ENCODE data around the gene MTX2. TPM values are rescaled to one million over a fixed set of nuclear protein-coding genes. Genes with fewer than 3 reads are reported as not detected.
A peak's percentile ranks its signal among the peaks of the same experiment; 100 is the strongest.

MTX2 gene
- total RNA-seq, result 10 to 100 TPM; 18.0 to 18.5 TPM
- polyA plus RNA-seq, result 10 to 100 TPM; 26.5 to 31.3 TPM
- long read RNA-seq, donor 1, transcript MTX2-201 (10 exons, 1,364 nt), result major isoform, 46 of 64 reads
- long read RNA-seq, donor 1, transcript MTX2-202 (11 exons, 1,592 nt), result minor isoform, 9 of 64 reads
- long read RNA-seq, donor 1, partial matches to known transcripts, result 0 of 64 reads
- long read RNA-seq, donor 1, other reads (novel, unspliced or antisense), result 9 of 64 reads
- long read RNA-seq, donor 2, transcript MTX2-201 (10 exons, 1,364 nt), result major isoform, 12 of 23 reads
- long read RNA-seq, donor 2, partial matches to known transcripts, result 1 of 23 reads
- long read RNA-seq, donor 2, other reads (novel, unspliced or antisense), result 8 of 23 reads

DNA sequence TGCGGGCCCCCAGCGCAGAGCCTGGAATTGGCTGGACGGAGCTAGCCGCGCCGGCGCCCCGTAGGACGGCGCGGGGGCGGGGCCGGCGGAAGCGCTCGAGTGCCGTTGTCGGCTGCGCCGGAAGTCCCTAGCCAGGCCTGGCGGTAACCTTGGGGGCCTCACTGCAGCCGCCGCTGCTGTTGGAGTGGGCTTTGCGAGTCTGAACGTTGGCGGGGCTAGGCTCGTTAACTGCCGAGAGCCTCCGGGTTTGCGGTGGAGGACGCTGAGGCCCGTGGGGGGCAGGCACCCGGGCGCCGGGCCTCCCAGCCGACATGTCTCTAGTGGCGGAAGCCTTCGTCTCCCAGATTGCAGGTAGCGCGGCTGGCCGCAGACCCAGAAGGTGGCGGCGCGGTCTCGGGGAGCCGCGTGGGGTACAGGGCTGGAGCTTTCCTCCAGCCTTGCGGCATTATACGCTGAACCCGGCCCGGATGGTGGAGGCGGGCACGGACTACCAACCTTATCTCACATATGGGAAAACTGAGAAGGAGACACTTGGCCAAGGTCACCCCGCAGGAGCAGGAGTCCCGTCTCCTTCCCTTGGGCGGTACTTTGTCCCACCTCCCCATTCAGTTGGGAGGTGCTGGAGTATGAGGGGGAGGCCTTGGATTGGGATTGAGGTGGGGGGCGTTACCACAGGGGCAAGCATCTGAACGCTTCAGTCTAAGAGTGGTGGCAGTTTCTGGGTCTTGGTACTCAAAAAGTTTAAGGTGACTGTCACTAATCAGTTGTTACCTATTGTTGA lies at the start of gene MTX2:
Gene MTX2, plus strand, starts transcription at position 124 of the 781 bp plus-strand sequence. Its CDS starts 188 bp downstream, at position 312.
- H3K36me3 ChIP-seq (ENCODE audit: control insufficient read depth in 1 of 2, insufficient read depth in 2 of 2, low read length in 1 of 2), result no peaks in the 10 kb centered on the region
- intact Hi-C loops (cut with DNase I), result loop anchor here (5.0 to 10.0 kb wide), 5 partner anchors 125 to 285 kb away; no protein-coding TSS in a partner anchor
- peak within 1 kb of the TSS in 1 of 2 donors; percentile 4 for H3K27ac ChIP-seq (ENCODE audit: low read depth in 1 of 2, low read length in 2 of 2)
- H3K4me1 ChIP-seq (ENCODE audit: control insufficient read depth in 1 of 2, insufficient read depth in 2 of 2, low read length in 2 of 2), result peaks cover 0 to 2% of the 10 kb centered on the region in 2 donors
- ATAC-seq (ENCODE audit: low FRiP score) (peak; percentile 97), DNase-seq (peak; percentile 77 to 90)
- peaks cover 0 to 2% of the 10 kb centered on the region in 2 donors for H3K27me3 ChIP-seq (ENCODE audit: control insufficient read depth in 1 of 2, insufficient read depth in 2 of 2, low read length in 1 of 2)
- H3K9me3 ChIP-seq (ENCODE audit: control insufficient read depth, low read length), result no peaks in the 10 kb centered on the region
- peak within 1 kb of the TSS; percentile 44 to 88 for H3K4me3 ChIP-seq (ENCODE audit: low read length in 2 of 2)
- 0 to 1% methylated on average over 58 of the region's 58 CpGs for WGBS, 2 donors

DNA sequence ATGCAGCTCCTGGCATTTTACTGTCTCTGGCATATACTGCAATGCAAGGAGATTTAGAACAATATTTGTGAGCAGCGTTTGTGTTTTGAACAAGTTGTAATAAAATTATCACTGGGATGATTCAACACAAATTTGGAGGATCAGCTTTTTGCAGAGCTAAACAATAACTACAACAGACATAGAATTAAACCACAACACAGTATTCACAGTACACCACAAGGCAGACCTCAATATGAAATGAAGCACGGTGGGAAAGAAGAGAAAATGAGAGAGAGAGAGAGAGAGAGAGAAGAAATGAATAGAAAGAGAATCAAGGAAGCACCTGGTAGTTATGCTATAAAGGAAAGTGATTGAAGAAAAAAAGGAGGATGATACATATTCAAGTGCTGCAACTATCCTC lies 41.4 kb upstream of the MTX2 start:
- no peaks in the 10 kb centered on the region for H3K36me3 ChIP-seq (ENCODE audit: control insufficient read depth in 1 of 2, insufficient read depth in 2 of 2, low read length in 1 of 2)
- WGBS, 2 donors, result 63 to 81% methylated on average over 2 of the region's 2 CpGs
- no peak for ATAC-seq (ENCODE audit: low FRiP score)
- H3K4me3 ChIP-seq (ENCODE audit: low read length in 2 of 2), result no peak overlapping the region
- H3K27me3 ChIP-seq (ENCODE audit: control insufficient read depth in 1 of 2, insufficient read depth in 2 of 2, low read length in 1 of 2), result no peaks in the 10 kb centered on the region
- intact Hi-C loops (cut with DNase I), result no loop called here
- H3K4me1 ChIP-seq (ENCODE audit: control insufficient read depth in 1 of 2, insufficient read depth in 2 of 2, low read length in 2 of 2), result no peaks in the 10 kb centered on the region
- no peak overlapping the region for H3K27ac ChIP-seq (ENCODE audit: low read depth in 1 of 2, low read length in 2 of 2)
- no peaks in the 10 kb centered on the region for H3K9me3 ChIP-seq (ENCODE audit: control insufficient read depth, low read length)
- DNase-seq, result no peak

DNA sequence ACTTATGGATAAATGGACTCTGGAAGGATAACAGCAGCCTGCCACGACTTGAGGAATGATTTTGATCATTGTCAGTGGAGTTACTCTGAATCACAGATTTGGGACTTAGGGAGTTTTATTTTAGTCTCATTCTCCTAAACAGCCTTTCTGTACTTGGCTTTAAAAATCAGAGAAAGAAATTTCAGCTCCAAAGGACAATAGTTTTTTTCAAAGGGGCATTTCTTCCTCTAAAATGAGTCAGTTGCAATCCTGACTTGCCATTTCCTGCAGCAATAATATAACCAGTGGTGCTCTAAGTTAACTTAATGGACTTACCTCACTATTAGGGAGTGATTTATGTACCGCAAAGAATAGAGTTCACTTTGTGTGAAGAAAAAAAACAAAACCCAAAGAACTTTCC lies 35.1 kb upstream of the MTX2 start:
- no peaks in the 10 kb centered on the region for H3K4me1 ChIP-seq (ENCODE audit: control insufficient read depth in 1 of 2, insufficient read depth in 2 of 2, low read length in 2 of 2)
- no peaks in the 10 kb centered on the region for H3K9me3 ChIP-seq (ENCODE audit: control insufficient read depth, low read length)
- no peak overlapping the region for H3K27ac ChIP-seq (ENCODE audit: low read depth in 1 of 2, low read length in 2 of 2)
- WGBS, 2 donors, result 48 to 49% methylated on average over 2 of the region's 2 CpGs
- ATAC-seq (ENCODE audit: low FRiP score), result no peak
- H3K27me3 ChIP-seq (ENCODE audit: control insufficient read depth in 1 of 2, insufficient read depth in 2 of 2, low read length in 1 of 2), result no peaks in the 10 kb centered on the region
- H3K4me3 ChIP-seq (ENCODE audit: low read length in 2 of 2), result no peak overlapping the region
- no peak for DNase-seq
- H3K36me3 ChIP-seq (ENCODE audit: control insufficient read depth in 1 of 2, insufficient read depth in 2 of 2, low read length in 1 of 2), result no peaks in the 10 kb centered on the region
- intact Hi-C loops (cut with DNase I), result no loop called here

DNA sequence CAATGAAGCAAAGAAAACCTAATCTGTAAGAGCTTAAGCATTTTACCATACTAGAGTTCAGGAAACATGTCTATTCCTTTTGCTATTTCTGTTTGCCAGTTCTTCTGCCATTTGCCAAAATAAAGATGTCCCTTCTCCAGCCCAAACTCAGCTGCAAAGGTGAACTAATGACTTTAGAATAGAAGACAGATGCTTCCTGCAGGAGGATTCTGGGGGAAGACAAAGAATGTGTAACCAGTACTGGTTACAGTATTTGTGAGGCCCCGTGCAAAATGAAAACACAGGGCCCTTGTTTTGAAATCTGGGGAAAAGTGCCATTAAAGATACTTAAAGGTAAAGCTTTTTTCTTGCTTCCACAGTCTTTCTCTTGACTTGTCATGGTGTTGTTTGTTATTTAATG lies 34.3 kb upstream of the MTX2 start:
- WGBS, 2 donors, result 24 to 29% methylated on average over 1 of the region's 1 CpG
- ATAC-seq (ENCODE audit: low FRiP score) (no peak), DNase-seq (no peak)
- Histone ChIP-seq H3K4me3 (ENCODE audit: low read length in 2 of 2) (no peak overlapping the region), H3K4me1 (ENCODE audit: control insufficient read depth in 1 of 2, insufficient read depth in 2 of 2, low read length in 2 of 2) (no peaks in the 10 kb centered on the region), H3K27ac (ENCODE audit: low read depth in 1 of 2, low read length in 2 of 2) (no peak overlapping the region), H3K9me3 (ENCODE audit: control insufficient read depth, low read length) (no peaks in the 10 kb centered on the region), H3K27me3 (ENCODE audit: control insufficient read depth in 1 of 2, insufficient read depth in 2 of 2, low read length in 1 of 2) (no peaks in the 10 kb centered on the region), H3K36me3 (ENCODE audit: control insufficient read depth in 1 of 2, insufficient read depth in 2 of 2, low read length in 1 of 2) (no peaks in the 10 kb centered on the region)
- intact Hi-C loops (cut with DNase I), result no loop called here

DNA sequence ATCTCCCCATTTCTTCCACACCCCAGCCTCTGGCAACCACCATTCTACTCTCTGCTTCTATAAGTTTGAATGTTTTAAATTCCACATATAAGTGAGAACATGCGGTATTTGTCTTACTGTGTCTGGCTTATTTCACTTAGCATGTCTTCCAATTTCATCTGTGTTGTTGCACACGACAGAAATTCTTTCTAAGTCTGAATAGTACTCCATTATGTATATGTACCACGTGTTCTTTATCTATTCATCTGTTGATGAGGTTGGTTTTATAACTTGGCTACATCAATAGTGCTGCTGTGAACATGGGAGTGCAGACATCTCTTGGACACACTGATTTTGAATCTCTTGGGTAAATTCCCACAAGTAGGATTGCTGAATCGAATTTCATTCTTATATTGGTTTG lies 31.8 kb upstream of the MTX2 start:
- intact Hi-C loops (cut with DNase I), result no loop called here
- Histone ChIP-seq H3K4me1 (ENCODE audit: control insufficient read depth in 1 of 2, insufficient read depth in 2 of 2, low read length in 2 of 2) (no peaks in the 10 kb centered on the region), H3K27ac (ENCODE audit: low read depth in 1 of 2, low read length in 2 of 2) (no peak overlapping the region), H3K9me3 (ENCODE audit: control insufficient read depth, low read length) (no peaks in the 10 kb centered on the region), H3K4me3 (ENCODE audit: low read length in 2 of 2) (no peak overlapping the region), H3K27me3 (ENCODE audit: control insufficient read depth in 1 of 2, insufficient read depth in 2 of 2, low read length in 1 of 2) (no peaks in the 10 kb centered on the region), H3K36me3 (ENCODE audit: control insufficient read depth in 1 of 2, insufficient read depth in 2 of 2, low read length in 1 of 2) (no peaks in the 10 kb centered on the region)
- no peak for ATAC-seq (ENCODE audit: low FRiP score)
- no peak for DNase-seq
- 29 to 31% methylated on average over 4 of the region's 4 CpGs for WGBS, 2 donors

DNA sequence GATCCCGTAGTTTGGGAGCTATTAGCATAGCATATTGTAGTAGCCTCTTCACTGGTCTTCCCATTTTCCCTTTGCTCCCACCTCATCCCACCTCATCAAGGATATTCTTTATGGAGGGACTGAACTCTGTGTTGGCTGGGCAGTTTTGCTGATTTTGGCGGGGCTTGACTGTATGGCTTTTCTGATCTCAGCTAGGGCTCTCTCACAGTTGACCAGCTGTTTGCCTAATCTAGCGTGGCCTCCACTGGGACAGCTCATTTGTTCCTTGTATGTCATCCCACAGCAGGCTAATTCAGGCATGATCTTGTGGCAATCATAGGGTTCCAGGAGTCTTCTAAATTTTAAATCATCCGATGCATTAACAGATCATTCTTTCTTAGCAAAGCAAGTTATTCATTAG lies 30.2 kb upstream of the MTX2 start:
- Histone ChIP-seq H3K4me3 (ENCODE audit: low read length in 2 of 2) (no peak overlapping the region), H3K9me3 (ENCODE audit: control insufficient read depth, low read length) (no peaks in the 10 kb centered on the region), H3K36me3 (ENCODE audit: control insufficient read depth in 1 of 2, insufficient read depth in 2 of 2, low read length in 1 of 2) (no peaks in the 10 kb centered on the region), H3K27ac (ENCODE audit: low read depth in 1 of 2, low read length in 2 of 2) (no peak overlapping the region), H3K4me1 (ENCODE audit: control insufficient read depth in 1 of 2, insufficient read depth in 2 of 2, low read length in 2 of 2) (no peaks in the 10 kb centered on the region), H3K27me3 (ENCODE audit: control insufficient read depth in 1 of 2, insufficient read depth in 2 of 2, low read length in 1 of 2) (no peaks in the 10 kb centered on the region)
- no peak for ATAC-seq (ENCODE audit: low FRiP score)
- DNase-seq, result no peak
- intact Hi-C loops (cut with DNase I), result no loop called here
- WGBS, 2 donors, result 77 to 81% methylated on average over 4 of the region's 4 CpGs

DNA sequence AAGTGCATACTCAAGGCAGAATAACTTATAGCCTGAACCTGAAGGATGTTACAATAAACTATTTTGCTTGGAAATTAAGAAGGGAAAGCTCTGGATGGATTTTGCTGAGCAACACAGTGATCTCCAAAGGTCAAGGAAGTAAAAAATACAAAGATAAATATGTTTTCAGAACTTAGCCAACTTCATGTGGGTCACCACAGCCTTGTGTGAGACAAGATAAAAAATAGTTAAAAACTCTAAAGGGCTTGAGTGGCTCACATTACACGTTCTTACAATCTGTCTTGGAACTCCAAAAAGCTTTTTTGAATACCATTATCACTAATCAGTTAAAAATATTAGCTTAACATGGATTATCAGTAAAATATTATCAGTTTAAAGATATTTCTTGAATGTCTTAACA lies 28.9 kb upstream of the MTX2 start:
- DNase-seq, result no peak
- H3K4me3 ChIP-seq (ENCODE audit: low read length in 2 of 2), result no peak overlapping the region
- H3K9me3 ChIP-seq (ENCODE audit: control insufficient read depth, low read length), result no peaks in the 10 kb centered on the region
- no peaks in the 10 kb centered on the region for H3K27me3 ChIP-seq (ENCODE audit: control insufficient read depth in 1 of 2, insufficient read depth in 2 of 2, low read length in 1 of 2)
- H3K27ac ChIP-seq (ENCODE audit: low read depth in 1 of 2, low read length in 2 of 2), result no peak overlapping the region
- intact Hi-C loops (cut with DNase I), result no loop called here
- H3K4me1 ChIP-seq (ENCODE audit: control insufficient read depth in 1 of 2, insufficient read depth in 2 of 2, low read length in 2 of 2), result no peaks in the 10 kb centered on the region
- WGBS, 2 donors, result 20 to 24% methylated on average over 1 of the region's 1 CpG
- H3K36me3 ChIP-seq (ENCODE audit: control insufficient read depth in 1 of 2, insufficient read depth in 2 of 2, low read length in 1 of 2), result no peaks in the 10 kb centered on the region
- no peak for ATAC-seq (ENCODE audit: low FRiP score)

DNA sequence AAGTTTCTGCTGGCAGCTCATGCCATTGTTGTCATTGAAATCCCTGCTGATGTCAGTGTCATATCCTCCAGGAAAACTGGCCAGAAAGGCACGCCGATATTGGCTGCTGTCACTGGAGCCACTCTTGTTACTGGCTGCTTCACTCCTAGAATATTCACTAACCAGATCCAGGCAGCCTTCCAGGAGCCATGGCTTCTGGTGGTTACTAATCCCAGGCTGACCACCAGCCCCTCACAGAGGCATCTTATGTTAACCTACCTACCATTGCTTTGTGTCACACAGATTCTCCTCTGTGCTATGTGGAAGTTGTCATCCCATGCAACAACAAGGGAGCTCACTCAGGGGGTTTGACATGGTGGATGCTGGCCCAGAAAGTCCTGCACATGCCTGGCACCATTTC lies 27.0 kb upstream of the MTX2 start:
- intact Hi-C loops (cut with DNase I), result no loop called here

DNA sequence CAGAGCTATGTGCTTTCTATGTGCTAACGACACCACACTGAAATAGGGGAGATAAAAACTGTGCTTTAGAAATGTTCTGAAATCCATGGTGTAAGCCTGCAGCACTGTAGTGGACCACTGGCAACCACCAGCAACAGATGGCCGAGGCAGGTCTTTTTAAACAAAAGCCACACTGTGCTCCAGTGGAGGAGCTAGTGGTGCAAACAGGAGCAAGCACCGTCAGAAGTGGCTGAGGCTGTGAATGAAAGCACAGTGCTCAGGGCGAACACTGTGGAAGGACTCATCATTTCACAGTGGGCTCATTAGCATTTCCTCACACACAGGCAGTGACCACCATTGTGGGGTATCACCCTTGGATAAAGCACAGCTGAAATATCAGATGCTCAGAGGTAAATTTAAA lies 22.9 kb upstream of the MTX2 start:
- no peaks in the 10 kb centered on the region for H3K36me3 ChIP-seq (ENCODE audit: control insufficient read depth in 1 of 2, insufficient read depth in 2 of 2, low read length in 1 of 2)
- DNase-seq (no peak), ATAC-seq (ENCODE audit: low FRiP score) (no peak)
- no peak overlapping the region for H3K27ac ChIP-seq (ENCODE audit: low read depth in 1 of 2, low read length in 2 of 2)
- H3K27me3 ChIP-seq (ENCODE audit: control insufficient read depth in 1 of 2, insufficient read depth in 2 of 2, low read length in 1 of 2), result no peaks in the 10 kb centered on the region
- no peaks in the 10 kb centered on the region for H3K9me3 ChIP-seq (ENCODE audit: control insufficient read depth, low read length)
- intact Hi-C loops (cut with DNase I), result no loop called here
- WGBS, 2 donors, result 46 to 48% methylated on average over 4 of the region's 4 CpGs
- H3K4me3 ChIP-seq (ENCODE audit: low read length in 2 of 2), result no peak overlapping the region
- H3K4me1 ChIP-seq (ENCODE audit: control insufficient read depth in 1 of 2, insufficient read depth in 2 of 2, low read length in 2 of 2), result no peaks in the 10 kb centered on the region

More for the DNA sequence above, 27.0 kb upstream of the MTX2 start:
- H3K4me1 ChIP-seq (ENCODE audit: control insufficient read depth in 1 of 2, insufficient read depth in 2 of 2, low read length in 2 of 2), result no peaks in the 10 kb centered on the region
- no peaks in the 10 kb centered on the region for H3K27me3 ChIP-seq (ENCODE audit: control insufficient read depth in 1 of 2, insufficient read depth in 2 of 2, low read length in 1 of 2)
- no peaks in the 10 kb centered on the region for H3K36me3 ChIP-seq (ENCODE audit: control insufficient read depth in 1 of 2, insufficient read depth in 2 of 2, low read length in 1 of 2)
- no peak for DNase-seq
- H3K9me3 ChIP-seq (ENCODE audit: control insufficient read depth, low read length), result no peaks in the 10 kb centered on the region
- no peak for ATAC-seq (ENCODE audit: low FRiP score)
- no peak overlapping the region for H3K27ac ChIP-seq (ENCODE audit: low read depth in 1 of 2, low read length in 2 of 2)
- WGBS, 2 donors, result 79 to 83% methylated on average over 2 of the region's 2 CpGs
- H3K4me3 ChIP-seq (ENCODE audit: low read length in 2 of 2), result no peak overlapping the region
